Activated B cell treated with CpG ODN at 0.5 μM for 24 hours (primary cell): ENCODE data around the gene HS6ST3. TPM values are rescaled to one million over a fixed set of nuclear protein-coding genes. Genes with fewer than 3 reads are reported as not detected.

Experiments used
- ATAC-seq: fragments of 200-7000 bp; cut with Tn5 transposase; one replicate; pipeline ENCODE4 v1.10.0; 2021; ENCODE audit warnings: low read depth, mild to moderate bottlenecking, moderate library complexity
- CTCF ChIA-PET: fragments of 350-600 bp; sonication (Branson Sonifier 250); formaldehyde crosslinking; loops from one replicate; lab custom pipeline; 2021; ENCODE audit warnings: antibody characterized with exemption; lab: Charles Lee
- POLR2A ChIA-PET: fragments of 350-600 bp; sonication (Branson Sonifier 250); formaldehyde crosslinking; loops from one replicate; lab custom pipeline; 2021; ENCODE audit warnings: antibody characterized with exemption; lab: Charles Lee
- DNase-seq: peaks from one replicate; pipeline ENCODE4 v3.0.0; 2022
- H3K27ac Mint-ChIP-seq: one replicate; pipeline ENCODE4 v1.8.0; 2020; ENCODE audit warnings: mixed read lengths
- H3K27me3 Mint-ChIP-seq: one replicate; pipeline ENCODE4 v1.8.0; 2021; ENCODE audit warnings: mixed read lengths
- H3K36me3 Mint-ChIP-seq: one replicate; pipeline ENCODE4 v1.8.0; 2021; ENCODE audit warnings: low read depth, mixed read lengths
- H3K4me1 Mint-ChIP-seq: one replicate; pipeline ENCODE4 v1.8.0; 2021; ENCODE audit warnings: mixed read lengths
- H3K4me3 Mint-ChIP-seq: one replicate; pipeline ENCODE4 v1.8.0; 2020; ENCODE audit warnings: mild to moderate bottlenecking, mixed read lengths
- H3K9me3 Mint-ChIP-seq: one replicate; pipeline ENCODE4 v1.8.0; 2020; ENCODE audit warnings: mixed read lengths
- intact Hi-C: fragments of 100-400 bp; cut with micrococcal nuclease; formaldehyde crosslinking; loops from one replicate; pipeline ENCODE4 v1.15.1; 2024
- total RNA-seq: library from RNA; stranded (reverse); gene quantifications from 2 replicates; pipeline ENCODE4 v1.2.3, GENCODE V29; 2022
- TF ChIP-seq, protein P1 (sequence below): fragments of 200-600 bp; IDR thresholded peaks from one replicate; pipeline ENCODE4 v1.8.0; 2022; ENCODE audit warnings: antibody characterized with exemption, mild to moderate bottlenecking

HS6ST3 gene
- total RNA-seq, 1 donor from 2014 or later, result not detected

DNA sequence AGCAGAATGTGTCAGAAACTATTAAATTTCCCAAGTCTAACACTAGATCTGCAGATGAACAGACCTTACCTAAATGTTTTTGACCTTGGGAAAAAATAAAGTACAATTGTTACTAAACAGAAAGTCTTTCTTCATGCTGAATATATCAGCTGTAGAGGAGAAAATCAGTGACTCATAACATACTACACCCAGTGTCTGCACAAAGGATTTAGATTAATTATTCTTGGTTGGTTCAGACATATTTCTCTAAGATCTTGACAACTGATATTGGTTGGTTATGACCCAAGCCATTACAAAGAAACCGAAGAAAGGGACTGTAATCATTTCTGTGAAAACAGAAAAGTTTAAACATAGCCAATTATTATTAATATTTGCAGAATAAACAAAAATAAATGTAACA, 225.1 kb downstream of the HS6ST3 start:
- TF ChIP-seq, protein P1, sequence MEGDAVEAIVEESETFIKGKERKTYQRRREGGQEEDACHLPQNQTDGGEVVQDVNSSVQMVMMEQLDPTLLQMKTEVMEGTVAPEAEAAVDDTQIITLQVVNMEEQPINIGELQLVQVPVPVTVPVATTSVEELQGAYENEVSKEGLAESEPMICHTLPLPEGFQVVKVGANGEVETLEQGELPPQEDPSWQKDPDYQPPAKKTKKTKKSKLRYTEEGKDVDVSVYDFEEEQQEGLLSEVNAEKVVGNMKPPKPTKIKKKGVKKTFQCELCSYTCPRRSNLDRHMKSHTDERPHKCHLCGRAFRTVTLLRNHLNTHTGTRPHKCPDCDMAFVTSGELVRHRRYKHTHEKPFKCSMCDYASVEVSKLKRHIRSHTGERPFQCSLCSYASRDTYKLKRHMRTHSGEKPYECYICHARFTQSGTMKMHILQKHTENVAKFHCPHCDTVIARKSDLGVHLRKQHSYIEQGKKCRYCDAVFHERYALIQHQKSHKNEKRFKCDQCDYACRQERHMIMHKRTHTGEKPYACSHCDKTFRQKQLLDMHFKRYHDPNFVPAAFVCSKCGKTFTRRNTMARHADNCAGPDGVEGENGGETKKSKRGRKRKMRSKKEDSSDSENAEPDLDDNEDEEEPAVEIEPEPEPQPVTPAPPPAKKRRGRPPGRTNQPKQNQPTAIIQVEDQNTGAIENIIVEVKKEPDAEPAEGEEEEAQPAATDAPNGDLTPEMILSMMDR, result no peak
- ChIA-PET CTCF (no interaction called here), POLR2A (no interaction called here)
- intact Hi-C loops, result no loop called here
- no peaks in the 10 kb centered on the region for H3K36me3 Mint-ChIP-seq
- no peaks in the 10 kb centered on the region for H3K4me1 Mint-ChIP-seq
- no peak overlapping the region for H3K27ac Mint-ChIP-seq
- no peak overlapping the region for H3K4me3 Mint-ChIP-seq
- DNase-seq (no peak), ATAC-seq (no peak)
- H3K9me3 Mint-ChIP-seq, result peaks cover 10% of the 10 kb centered on the region
- no peaks in the 10 kb centered on the region for H3K27me3 Mint-ChIP-seq

DNA sequence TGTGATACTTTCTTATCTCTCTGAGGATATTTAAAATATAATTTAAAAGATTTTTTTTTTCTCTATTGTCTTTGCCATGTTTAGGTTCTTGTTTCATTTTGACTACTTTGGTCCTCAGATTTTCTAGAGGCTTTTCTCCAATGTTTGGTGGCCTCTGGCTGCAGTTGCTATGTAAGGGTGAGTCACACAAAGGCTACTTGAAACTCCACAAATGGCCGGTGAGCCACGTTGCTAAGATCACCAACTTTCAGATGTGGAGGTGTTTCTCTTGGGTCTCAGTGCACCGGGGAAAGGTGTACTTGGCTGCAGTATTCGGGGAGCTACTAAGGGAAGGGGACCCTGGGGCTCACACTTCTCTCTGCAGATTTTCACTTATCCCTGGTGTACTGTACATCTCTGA, 248.1 kb downstream of the HS6ST3 start:
- intact Hi-C loops, result no loop called here
- TF ChIP-seq, protein P1, result no peak
- ChIA-PET POLR2A (no interaction called here), CTCF (no interaction called here)
- H3K27me3 Mint-ChIP-seq, result no peaks in the 10 kb centered on the region
- no peak overlapping the region for H3K4me3 Mint-ChIP-seq
- no peak overlapping the region for H3K27ac Mint-ChIP-seq
- H3K4me1 Mint-ChIP-seq, result no peaks in the 10 kb centered on the region
- peaks cover 5% of the 10 kb centered on the region for H3K9me3 Mint-ChIP-seq
- ATAC-seq (no peak), DNase-seq (no peak)
- H3K36me3 Mint-ChIP-seq, result no peaks in the 10 kb centered on the region

DNA sequence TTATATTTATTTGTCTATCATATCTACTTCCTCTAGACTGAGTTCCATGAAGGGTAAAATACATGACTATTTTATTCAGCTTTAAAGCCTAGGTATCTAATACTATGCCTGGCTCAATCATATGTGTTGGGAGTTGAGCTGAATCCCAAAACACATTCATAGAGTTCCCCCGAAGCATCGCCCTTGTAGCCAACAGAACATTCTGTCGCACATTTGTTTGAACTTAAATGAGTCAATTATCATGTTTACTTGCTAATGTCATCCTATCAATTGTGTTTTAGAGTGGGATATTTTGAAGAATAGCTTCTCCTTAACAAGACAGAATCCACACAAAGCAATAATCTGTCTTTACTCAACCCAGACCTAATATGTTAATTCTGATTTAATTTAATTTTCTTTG, 252.4 kb downstream of the HS6ST3 start:
- TF ChIP-seq, protein P1, result no peak
- Mint-ChIP-seq H3K4me3 (no peak overlapping the region), H3K27me3 (no peaks in the 10 kb centered on the region), H3K36me3 (no peaks in the 10 kb centered on the region), H3K27ac (no peak overlapping the region), H3K4me1 (no peaks in the 10 kb centered on the region), H3K9me3 (peaks cover 2% of the 10 kb centered on the region)
- intact Hi-C loops, result no loop called here
- DNase-seq (no peak), ATAC-seq (no peak)
- ChIA-PET POLR2A (no interaction called here), CTCF (interaction anchor here (0.6 kb wide), 1 partner anchor 364 kb away, joined by 3 read pairs; no protein-coding TSS in a partner anchor)

DNA sequence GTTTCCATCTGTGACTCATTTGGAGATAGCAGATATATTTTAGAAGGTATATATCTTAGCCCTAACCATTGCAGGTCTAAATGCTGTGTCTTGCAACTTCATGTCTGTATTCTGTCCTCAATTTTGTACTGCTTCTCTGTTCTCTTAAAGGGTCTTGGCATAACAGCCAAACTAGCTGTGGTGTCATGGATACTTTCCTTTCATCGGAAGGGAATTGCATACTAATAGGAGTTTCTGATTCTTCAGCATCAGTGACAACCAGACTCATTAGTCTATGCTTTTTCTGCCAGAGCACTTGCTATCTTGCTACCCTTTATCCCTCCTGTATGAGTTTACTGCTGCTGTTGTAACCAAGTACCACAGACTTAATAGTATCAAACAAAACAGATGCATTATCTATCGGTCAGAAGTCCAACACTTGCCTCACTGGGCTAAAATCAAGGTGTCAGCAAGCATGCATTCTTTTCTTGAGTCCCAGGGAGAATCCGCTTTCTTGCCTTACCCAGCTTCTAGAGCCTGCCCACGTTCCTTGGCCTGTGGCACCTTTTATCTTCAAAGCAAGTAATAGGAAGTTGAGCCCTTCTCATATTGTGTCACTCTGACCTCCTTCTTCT, 253.1 kb downstream of the HS6ST3 start:
- ChIA-PET CTCF (no interaction called here), POLR2A (no interaction called here)
- no peak for ATAC-seq
- no peak overlapping the region for H3K4me3 Mint-ChIP-seq
- H3K27me3 Mint-ChIP-seq, result no peaks in the 10 kb centered on the region
- H3K27ac Mint-ChIP-seq, result no peak overlapping the region
- peaks cover 4% of the 10 kb centered on the region for H3K9me3 Mint-ChIP-seq
- TF ChIP-seq, protein P1, result no peak
- no peaks in the 10 kb centered on the region for H3K4me1 Mint-ChIP-seq
- no peaks in the 10 kb centered on the region for H3K36me3 Mint-ChIP-seq
- intact Hi-C loops, result no loop called here
- no peak for DNase-seq

DNA sequence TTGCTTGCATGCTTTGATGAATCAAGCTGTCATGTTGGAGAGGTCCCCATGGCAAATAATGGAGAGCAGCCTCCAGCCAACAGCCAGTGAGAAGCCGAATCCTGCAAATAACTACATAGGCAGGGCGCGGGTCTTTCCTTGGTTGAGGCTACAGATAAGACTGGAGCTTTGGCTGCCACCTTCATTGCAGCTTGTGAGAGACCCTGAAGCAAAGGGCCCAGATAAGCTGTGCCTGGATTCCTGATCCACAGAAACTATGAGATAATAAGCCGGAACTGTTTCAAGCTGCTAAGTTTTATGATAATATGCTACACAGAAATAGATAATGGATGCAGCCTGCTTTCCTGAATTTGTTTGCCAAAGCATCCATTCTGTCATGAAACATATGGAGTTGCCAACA, 257.0 kb downstream of the HS6ST3 start:
- ATAC-seq, result no peak
- Mint-ChIP-seq H3K27ac (no peak overlapping the region), H3K36me3 (no peaks in the 10 kb centered on the region), H3K4me1 (no peaks in the 10 kb centered on the region), H3K9me3 (peaks cover 2% of the 10 kb centered on the region), H3K4me3 (no peak overlapping the region), H3K27me3 (no peaks in the 10 kb centered on the region)
- POLR2A ChIA-PET, result no interaction called here
- intact Hi-C loops, result no loop called here
- CTCF ChIA-PET, result no interaction called here
- DNase-seq, result no peak
- TF ChIP-seq, protein P1, result no peak
